GM12872 (cell line): ENCODE data around the gene AMFR.

ENCODE experiments used
- CTCF ChIP-seq: IDR thresholded peaks from 3 replicates; pipeline ENCODE4 v1.5.1; 2011; ENCODE audit warnings: low read depth, mild to moderate bottlenecking, low read length, moderate library complexity; ENCODE audit not compliant: insufficient read depth

Gene AMFR

GRCh38 chr16:56387396-56387795, 37.9 kb downstream of the AMFR start:
- no peak for TF ChIP-seq CTCF

GRCh38 chr16:56384074-56384721, 41.1 kb downstream of the AMFR start:
- no peak for TF ChIP-seq CTCF

GRCh38 chr16:56382901-56383355, 42.4 kb downstream of the AMFR start:
- no peak for TF ChIP-seq CTCF

GRCh38 chr16:56382459-56382858, 42.9 kb downstream of the AMFR start:
- TF ChIP-seq CTCF: no peak

- TF ChIP-seq CTCF: no peak
These were observed 52.3 kb downstream of the AMFR start for GRCh38 chr16:56373003-56373402.

- no peak for TF ChIP-seq CTCF
These were observed 53.2 kb downstream of the AMFR start for GRCh38 chr16:56372013-56372634.

- no peak for TF ChIP-seq CTCF
These were observed 53.7 kb downstream of the AMFR start for GRCh38 chr16:56371660-56371937.
